HG03460 (cell line): ENCODE measurements around the gene AP4M1.

Experiments
- ATAC-seq: cut with Tn5 transposase; IDR thresholded peaks from one replicate; pipeline ENCODE4 v1.9.1; 2021; ENCODE audit not compliant: unreplicated experiment

The AP4M1 gene

GRCh38 chr7:100107125-100107737 is 5.8 kb downstream of the AP4M1 start:
- no peak for ATAC-seq

DNA sequence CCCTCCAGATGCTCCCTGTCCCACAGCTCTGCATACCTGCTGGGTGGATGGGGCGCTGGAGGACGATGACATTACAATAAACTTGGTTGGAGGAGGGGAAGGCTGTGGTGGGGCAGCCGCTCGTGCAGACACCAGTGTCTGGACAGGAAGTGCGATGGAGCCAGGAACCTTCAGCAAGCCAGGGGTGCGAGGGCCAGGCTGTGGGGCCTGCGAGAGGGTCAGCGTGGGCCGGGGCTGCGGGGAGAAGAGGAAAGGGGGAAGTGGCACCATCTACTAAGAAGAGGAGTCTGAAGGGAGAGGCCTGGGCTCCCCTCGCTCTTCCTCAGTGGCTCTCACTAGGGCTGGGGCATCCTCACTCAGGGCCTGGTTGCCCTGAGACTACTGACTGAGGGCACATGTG is 6.4 kb downstream of the AP4M1 start:
- ATAC-seq, result no peak

GRCh38 chr7:100109521-100110163 is 8.2 kb downstream of the AP4M1 start:
- no peak for ATAC-seq

GRCh38 chr7:100111156-100111555 is 9.7 kb downstream of the AP4M1 start:
- ATAC-seq, result no peak

- ATAC-seq, result no peak
Measured at GRCh38 chr7:100111914-100112313, 10.5 kb downstream of the AP4M1 start.

GRCh38 chr7:100115026-100115425 is 13.6 kb downstream of the AP4M1 start:
- no peak for ATAC-seq

- ATAC-seq, result no peak
Measured at GRCh38 chr7:100118388-100119071, 17.1 kb downstream of the AP4M1 start.

DNA sequence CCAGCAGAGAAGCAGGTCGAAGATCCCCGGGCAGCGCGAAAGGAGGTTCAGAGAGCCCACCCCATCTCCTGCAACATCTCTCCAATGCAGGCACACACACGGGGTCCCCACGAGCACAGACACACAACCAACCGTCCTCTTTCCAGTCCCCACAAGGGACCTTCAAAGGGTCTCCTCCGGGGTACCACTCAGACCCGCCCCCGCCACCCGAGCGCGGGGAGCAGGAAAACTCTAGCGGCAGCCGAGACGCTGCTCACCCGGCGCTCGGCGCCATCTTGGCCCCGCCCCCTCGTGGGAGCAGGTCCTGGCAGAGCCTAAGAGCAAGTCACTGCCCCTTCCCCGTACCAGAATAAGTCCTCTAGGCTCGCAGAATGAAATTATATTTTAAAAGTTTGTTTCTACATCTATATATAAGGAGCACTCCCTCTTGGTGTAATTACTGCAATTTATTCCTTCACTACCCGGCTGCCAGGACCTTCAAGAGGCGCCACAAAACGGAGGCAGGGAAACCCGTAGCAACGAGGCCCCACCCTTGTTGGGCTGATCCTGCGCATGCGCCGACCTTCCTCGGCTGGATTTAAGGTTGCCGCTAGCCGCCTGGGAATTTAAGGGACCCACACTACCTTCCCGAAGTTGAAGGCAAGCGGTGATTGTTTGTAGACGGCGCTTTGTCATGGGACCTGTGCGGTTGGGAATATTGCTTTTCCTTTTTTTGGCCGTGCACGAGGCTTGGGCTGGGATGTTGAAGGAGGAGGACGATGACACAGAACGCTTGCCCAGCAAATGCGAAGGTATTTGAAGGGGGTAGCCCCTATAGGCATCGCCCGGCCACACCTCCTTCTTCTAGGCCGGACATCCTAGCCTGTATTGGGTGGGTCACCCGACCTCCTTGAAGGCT is 17.9 kb downstream of the AP4M1 start, which contains the start of the genes CNPY4 and TAF6:
Gene CNPY4, plus strand, starts transcription at position 563 of the 898 bp plus-strand sequence. Its CDS starts 111 bp downstream, at position 674.
Gene TAF6, minus strand, starts transcription at position 287 of the 898 bp plus-strand sequence. CDS start 5,149 bp downstream, outside the sequence.
- ATAC-seq, result peak; percentile 66

- peak; percentile 35 for ATAC-seq
Measured at GRCh38 chr7:100119970-100120732, 18.7 kb downstream of the AP4M1 start.

GRCh38 chr7:100120733-100121036 is 19.2 kb downstream of the AP4M1 start:
- no peak for ATAC-seq

DNA sequence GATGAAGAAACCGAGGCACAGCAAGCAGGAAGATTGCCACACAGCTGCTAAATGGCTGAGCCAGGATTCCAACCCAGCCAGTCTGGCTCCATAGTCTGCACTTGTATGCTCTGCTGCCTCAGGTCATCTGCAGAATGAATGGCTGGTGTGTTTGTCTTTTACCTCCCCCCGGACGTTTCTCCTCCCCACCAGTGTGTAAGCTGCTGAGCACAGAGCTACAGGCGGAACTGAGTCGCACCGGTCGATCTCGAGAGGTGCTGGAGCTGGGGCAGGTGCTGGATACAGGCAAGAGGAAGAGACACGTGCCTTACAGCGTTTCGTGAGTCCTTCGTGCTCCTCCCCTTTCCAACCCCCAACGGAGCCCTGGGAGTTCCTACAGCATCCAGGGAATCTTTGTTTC is 20.6 kb downstream of the AP4M1 start:
- ATAC-seq, result no peak

DNA sequence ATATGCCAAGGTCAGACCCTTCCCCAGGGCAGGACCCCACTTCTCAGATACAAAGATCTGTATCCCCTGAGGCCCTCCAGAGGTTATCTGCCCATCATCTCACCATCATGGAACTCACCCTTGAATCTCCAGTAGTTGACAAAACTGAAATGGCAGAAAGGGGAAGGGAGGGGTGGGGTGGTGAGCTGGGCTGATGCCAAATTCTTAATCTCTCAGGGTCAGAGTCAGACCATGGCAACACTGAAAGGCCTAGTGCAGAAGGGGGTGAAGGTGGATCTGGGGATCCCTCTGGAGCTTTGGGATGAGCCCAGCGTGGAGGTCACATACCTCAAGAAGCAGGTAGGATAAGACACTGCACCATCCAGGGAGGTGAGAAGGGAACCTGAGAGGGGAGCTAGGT is 21.1 kb downstream of the AP4M1 start:
- ATAC-seq, result no peak

DNA sequence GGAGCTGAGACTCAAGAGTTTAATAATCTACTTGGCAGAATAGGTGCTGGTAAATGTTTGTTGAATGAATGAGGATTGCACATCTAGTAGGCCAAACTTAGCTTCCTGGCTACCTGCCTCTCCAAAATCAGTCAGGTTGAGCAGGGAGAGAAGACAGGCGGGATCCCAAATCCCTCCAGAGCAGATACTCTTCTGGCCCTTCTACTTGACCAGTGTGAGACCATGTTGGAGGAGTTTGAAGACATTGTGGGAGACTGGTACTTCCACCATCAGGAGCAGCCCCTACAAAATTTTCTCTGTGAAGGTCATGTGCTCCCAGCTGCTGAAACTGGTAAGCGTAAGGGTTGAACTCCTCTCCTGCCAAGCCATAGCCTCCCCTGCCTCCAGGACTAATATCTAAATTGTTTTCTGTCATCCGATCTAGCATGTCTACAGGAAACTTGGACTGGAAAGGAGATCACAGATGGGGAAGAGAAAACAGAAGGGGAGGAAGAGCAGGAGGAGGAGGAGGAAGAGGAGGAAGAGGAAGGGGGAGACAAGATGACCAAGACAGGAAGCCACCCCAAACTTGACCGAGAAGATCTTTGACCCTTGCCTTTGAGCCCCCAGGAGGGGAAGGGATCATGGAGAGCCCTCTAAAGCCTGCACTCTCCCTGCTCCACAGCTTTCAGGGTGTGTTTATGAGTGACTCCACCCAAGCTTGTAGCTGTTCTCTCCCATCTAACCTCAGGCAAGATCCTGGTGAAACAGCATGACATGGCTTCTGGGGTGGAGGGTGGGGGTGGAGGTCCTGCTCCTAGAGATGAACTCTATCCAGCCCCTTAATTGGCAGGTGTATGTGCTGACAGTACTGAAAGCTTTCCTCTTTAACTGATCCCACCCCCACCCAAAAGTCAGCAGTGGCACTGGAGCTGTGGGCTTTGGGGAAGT is 23.1 kb downstream of the AP4M1 start:
- ATAC-seq, result no peak

GRCh38 chr7:100126239-100126930 is 24.9 kb downstream of the AP4M1 start:
- no peak for ATAC-seq

GRCh38 chr7:100126931-100127865 is 25.8 kb downstream of the AP4M1 start, which contains the start of gene MBLAC1:
MBLAC1 (plus strand) TSS chr7:100126967; CDS start chr7:100127396, 429 bp downstream.
- ATAC-seq, result peak; percentile 61

- no peak for ATAC-seq
Measured at GRCh38 chr7:100127866-100128636, 26.6 kb downstream of the AP4M1 start.

- ATAC-seq, result no peak
Measured at GRCh38 chr7:100128637-100128963, 27.2 kb downstream of the AP4M1 start.
